Liver (tissue), 9 donors: ENCODE measurements around the gene CAT. TPM values are rescaled to one million over a fixed set of nuclear protein-coding genes. Genes with fewer than 3 reads are reported as not detected.

Source experiments
- DNase-seq: peaks from one replicate; pipeline ENCODE4 v3.0.0-alpha.2; 2017; ENCODE audit warnings: low spot score
- H3K27ac ChIP-seq, 2 donors: one replicate each; pipeline ENCODE4 v1.7.0; 2013; ENCODE audit warnings: inconsistent platforms in 2 of 2, low read length in 2 of 2, control low read depth in 1 of 2, low read depth in 1 of 2, mild to moderate bottlenecking in 1 of 2
- H3K27me3 ChIP-seq, 4 donors: one replicate each; pipeline versions ENCODE4 v1.6.1 to v1.7.0; 2013; ENCODE audit warnings: low read length in 3 of 4, inconsistent platforms in 1 of 4, mild to moderate bottlenecking in 1 of 4, moderate library complexity in 1 of 4; ENCODE audit not compliant: control insufficient read depth in 4 of 4, insufficient read depth in 4 of 4
- H3K36me3 ChIP-seq, 4 donors: one replicate each; pipeline versions ENCODE4 v1.6.1 to v1.7.0; 2013; ENCODE audit warnings: low read length in 3 of 4, mild to moderate bottlenecking in 3 of 4, low read depth in 1 of 4, moderate library complexity in 1 of 4; ENCODE audit not compliant: control insufficient read depth in 4 of 4, insufficient read depth in 3 of 4
- H3K4me1 ChIP-seq, 4 donors: one replicate each; pipeline versions ENCODE4 v1.6.1 to v1.7.0; 2013; ENCODE audit warnings: low read length in 3 of 4, mild to moderate bottlenecking in 3 of 4, moderate library complexity in 1 of 4; ENCODE audit not compliant: control insufficient read depth in 4 of 4, insufficient read depth in 4 of 4
- H3K4me3 ChIP-seq, 3 donors: one replicate each; pipeline versions ENCODE4 v1.6.1 to v1.7.0; 2013; ENCODE audit warnings: low read length in 3 of 3, control low read depth in 1 of 3, low read depth in 1 of 3, mild to moderate bottlenecking in 1 of 3
- H3K9ac ChIP-seq, 2 donors: one replicate each; pipeline ENCODE4 v1.7.0; 2013; ENCODE audit warnings: low read length in 2 of 2, mild to moderate bottlenecking in 2 of 2, moderate library complexity in 2 of 2, control low read depth in 1 of 2, low read depth in 1 of 2
- H3K9me3 ChIP-seq, 4 donors: one replicate each; pipeline versions ENCODE4 v1.6.1 to v1.7.0; 2013; ENCODE audit warnings: low read length in 3 of 4; ENCODE audit not compliant: control insufficient read depth in 4 of 4
- ATF3 ChIP-seq: IDR thresholded peaks from 2 replicates; pipeline ENCODE4 v1.6.1; 2016; ENCODE audit warnings: antibody characterized with exemption
- CTCF ChIP-seq: fragments of 150-350 bp; IDR thresholded peaks from 2 replicates; pipeline ENCODE4 v1.5.1; 2017; ENCODE audit warnings: improper control_type of control experiment, low read depth, low read length; ENCODE audit not compliant: missing input control
- EGR1 ChIP-seq, 2 donors: IDR thresholded peaks; 2 replicates each; pipeline ENCODE4 v1.6.1; 2016 to 2018; ENCODE audit warnings: antibody characterized with exemption in 2 of 2, low read depth in 2 of 2
- FOXA1 ChIP-seq: IDR thresholded peaks from 2 replicates; pipeline ENCODE4 v1.6.1; 2016; ENCODE audit warnings: antibody characterized with exemption
- FOXA2 ChIP-seq: IDR thresholded peaks from 2 replicates; pipeline ENCODE4 v1.6.1; 2016; ENCODE audit warnings: antibody characterized with exemption
- GABPA ChIP-seq, 2 donors: IDR thresholded peaks in 1 of 2; conservative IDR thresholded peaks in 1 of 2; 2 replicates each; pipeline ENCODE4 v1.6.1; 2016; ENCODE audit warnings: antibody characterized with exemption in 2 of 2, mild to moderate bottlenecking in 1 of 2, moderate library complexity in 1 of 2
- HNF4A ChIP-seq, 2 donors: conservative IDR thresholded peaks; 2 replicates each; pipeline ENCODE4 v1.6.1; 2016; ENCODE audit warnings: antibody characterized with exemption in 2 of 2, mild to moderate bottlenecking in 2 of 2
- HNF4G ChIP-seq: IDR thresholded peaks from 2 replicates; pipeline ENCODE4 v1.6.1; 2016; ENCODE audit warnings: antibody characterized with exemption
- JUND ChIP-seq, 2 donors: IDR thresholded peaks; 2 replicates each; pipeline ENCODE4 v1.6.1; 2016; ENCODE audit warnings: antibody characterized with exemption in 2 of 2
- MAX ChIP-seq: IDR thresholded peaks from 2 replicates; pipeline ENCODE4 v1.6.1; 2016; ENCODE audit warnings: antibody characterized with exemption
- NR2F2 ChIP-seq: IDR thresholded peaks from 2 replicates; pipeline ENCODE4 v1.6.1; 2016; ENCODE audit warnings: antibody characterized with exemption
- RAD21 ChIP-seq, 2 donors: IDR thresholded peaks; 2 replicates each; pipeline ENCODE4 v1.6.1; 2016; ENCODE audit warnings: antibody characterized with exemption in 2 of 2, mild to moderate bottlenecking in 2 of 2
- REST ChIP-seq: IDR thresholded peaks from 2 replicates; pipeline ENCODE4 v1.6.1; 2016; ENCODE audit warnings: antibody characterized with exemption, mild to moderate bottlenecking
- RXRA ChIP-seq, 2 donors: IDR thresholded peaks; 2 replicates each; pipeline ENCODE4 v1.6.1; 2017 to 2018; ENCODE audit warnings: antibody characterized with exemption in 2 of 2, mild to moderate bottlenecking in 1 of 2
- SP1 ChIP-seq: IDR thresholded peaks from 2 replicates; pipeline ENCODE4 v1.6.1; 2018; ENCODE audit warnings: antibody characterized with exemption, mild to moderate bottlenecking
- TAF1 ChIP-seq: conservative IDR thresholded peaks from 2 replicates; pipeline ENCODE4 v1.6.1; 2016; ENCODE audit warnings: antibody characterized with exemption, mild to moderate bottlenecking
- YY1 ChIP-seq: IDR thresholded peaks from 2 replicates; pipeline ENCODE4 v1.6.1; 2016; ENCODE audit warnings: antibody characterized with exemption, mild to moderate bottlenecking
- ZBTB33 ChIP-seq: IDR thresholded peaks from 2 replicates; pipeline ENCODE4 v1.6.1; 2016; ENCODE audit warnings: antibody characterized with exemption
- WGBS: extraction: QIAGEN DNeasy Blood & Tissue Kit; methylation state at CpG from one replicate; pipeline ENCODE4 v1.1.7; 2013; 5-methylcytosine and 5-hydroxymethylcytosine counted together
- polyA plus RNA-seq, 2 donors: library from polyadenylated mRNA; stranded (reverse) in 1 of 2; unstranded in 1 of 2; fragments of 200-250 nt in 1 of 2; fragments of >200 nt in 1 of 2; fragmentation: Nextera tagmentation in 1 of 2; extraction: Ambion mirVana in 1 of 2; gene quantifications; one replicate each; pipeline versions ENCODE4 v1.2.1 to v1.2.3, GENCODE V29; 2013 to 2015
- total RNA-seq, 2 donors: library from RNA; depleted of rRNA; stranded (reverse); fragments of >200 nt; gene quantifications; one replicate each; pipeline ENCODE4 v1.2.3, GENCODE V29; 2014
- donor health status: healthy.
- donor health status: healthy.
- donor health status: healthy.
- donor health status: healthy.
- donor health status: healthy.

Gene CAT
- total and polyA plus RNA-seq, 4 donors: 270 to 620 (median 388) TPM

- DNase-seq: no peak
- Histone ChIP-seq H3K4me1 (no peaks in the 10 kb centered on the region), H3K9ac (no peak overlapping the region), H3K36me3 (no peaks in the 10 kb centered on the region), H3K27me3 (no peaks in the 10 kb centered on the region), H3K9me3 (no peaks in the 10 kb centered on the region), H3K4me3 (no peak overlapping the region), H3K27ac (no peak overlapping the region)
- TF ChIP-seq TAF1 (no peak), HNF4G (no peak), JUND (IDR thresholded peaks at IDR 0.05) (no peak), ZBTB33 (no peak), YY1 (no peak), FOXA1 (no peak), ATF3 (no peak), HNF4A (conservative IDR thresholded peaks at IDR 0.05) (no peak), CTCF (no peak), FOXA2 (no peak), REST (no peak), EGR1 (IDR thresholded peaks at IDR 0.05; ENCODE audit: low read depth in 2 of 2) (no peak), RAD21 (IDR thresholded peaks at IDR 0.05) (no peak), SP1 (no peak), MAX (no peak)
- WGBS: 89% methylated on average over 7 of the region's 7 CpGs
Observed at GRCh38 chr11:34514597-34514996, 75.9 kb downstream of the CAT start.

- Histone ChIP-seq H3K4me1 (no peaks in the 10 kb centered on the region), H3K36me3 (no peaks in the 10 kb centered on the region), H3K9me3 (no peaks in the 10 kb centered on the region), H3K27ac (no peak overlapping the region), H3K4me3 (no peak overlapping the region), H3K9ac (no peak overlapping the region), H3K27me3 (no peaks in the 10 kb centered on the region)
- WGBS: 87% methylated on average over 6 of the region's 6 CpGs
- no peak for DNase-seq
- TF ChIP-seq FOXA2: no peak
- no peak for TF ChIP-seq REST
- no peak for TF ChIP-seq MAX
- TF ChIP-seq FOXA1: no peak
- no peak for TF ChIP-seq RXRA (IDR thresholded peaks at IDR 0.05)
- no peak for TF ChIP-seq NR2F2
- TF ChIP-seq GABPA (IDR thresholded peaks at IDR 0.05 in 1 of 2, conservative IDR thresholded peaks at IDR 0.05 in 1 of 2): no peak
- no peak for TF ChIP-seq JUND (IDR thresholded peaks at IDR 0.05)
- TF ChIP-seq EGR1 (IDR thresholded peaks at IDR 0.05; ENCODE audit: low read depth in 2 of 2): no peak
- TF ChIP-seq HNF4G: no peak
Observed at GRCh38 chr11:34516247-34517040, 77.7 kb downstream of the CAT start.
